GM18505 (cell line): ENCODE results near the gene PTPRF.

Source experiments
- ATAC-seq: cut with Tn5 transposase; IDR thresholded peaks from one replicate; pipeline ENCODE4 v1.9.1; 2021; ENCODE audit not compliant: unreplicated experiment
- POLR2A ChIP-seq: IDR thresholded peaks from 4 replicates; pipeline ENCODE4 v1.6.1; 2011; ENCODE audit warnings: borderline replicate concordance; ENCODE audit not compliant: insufficient read depth, insufficient read length; ENCODE audit errors: extremely low read depth

Gene PTPRF

DNA sequence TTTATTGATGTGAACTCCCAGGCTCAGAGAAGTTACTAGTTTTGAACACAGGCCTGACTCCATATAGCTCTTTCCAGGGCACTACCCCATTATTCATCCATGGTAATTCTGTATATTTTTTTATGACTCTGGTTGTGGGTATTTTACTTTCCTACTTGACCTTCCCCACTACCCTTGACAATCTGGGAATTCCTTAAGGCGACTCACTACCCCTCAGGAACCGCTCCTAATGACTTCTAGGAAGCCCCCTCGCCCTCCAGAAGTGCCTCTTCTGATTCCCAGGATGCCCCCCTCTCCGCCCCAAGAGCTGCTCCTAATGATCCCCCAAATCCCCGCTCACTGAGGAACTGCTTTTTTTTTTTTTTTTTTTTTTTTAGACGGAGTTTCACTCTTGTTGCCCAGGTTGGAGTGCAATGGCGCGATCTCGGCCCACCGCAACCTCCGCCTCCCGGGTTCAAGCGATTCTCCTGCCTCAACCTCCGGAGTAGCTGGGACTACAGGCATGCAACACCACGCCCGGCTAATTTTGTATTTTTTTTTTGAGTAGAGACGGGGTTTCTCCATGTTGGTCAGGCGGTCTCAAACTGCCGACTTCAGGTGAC, 118.3 kb downstream of the PTPRF start:
- no peak for TF ChIP-seq POLR2A
- no peak for ATAC-seq

DNA sequence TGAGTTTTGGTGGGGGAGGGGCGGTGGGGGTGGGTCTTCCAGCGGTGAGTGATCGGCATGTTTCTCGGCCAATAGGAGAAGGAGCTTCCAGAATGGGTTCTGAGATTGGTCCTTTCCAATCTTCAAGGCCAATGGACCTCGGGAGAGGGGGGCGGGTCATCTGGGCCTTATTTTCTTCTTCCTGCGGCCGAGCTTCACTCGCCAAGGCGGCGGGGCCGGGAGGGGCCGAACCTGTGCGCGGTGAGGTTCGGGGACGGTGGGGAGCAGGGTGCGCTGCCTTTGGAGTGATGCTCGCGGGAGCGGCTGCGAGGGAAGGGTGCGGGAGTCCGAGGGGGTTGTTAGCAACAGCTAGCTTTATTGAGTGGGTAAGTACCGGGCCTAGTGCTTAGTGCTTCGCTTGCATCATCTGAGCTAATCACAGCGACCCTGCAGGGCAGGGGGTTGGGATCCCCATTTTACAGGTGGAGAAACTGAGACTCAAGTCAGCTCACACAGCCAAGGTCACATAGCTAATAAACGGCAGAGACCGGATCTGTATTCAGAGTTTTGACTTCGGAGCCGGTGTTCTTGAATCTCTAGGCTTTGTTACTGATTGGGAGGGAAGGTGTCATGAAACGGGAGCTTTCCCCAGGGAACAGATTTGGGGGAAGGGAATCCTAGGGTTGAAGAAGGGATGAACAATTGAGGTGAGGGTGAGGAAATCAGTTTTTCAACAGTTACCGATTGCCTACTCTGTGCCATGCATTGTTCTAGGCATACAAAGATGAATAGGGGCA, 119.8 kb downstream of the PTPRF start:
- ATAC-seq, result peak; percentile 53
- TF ChIP-seq POLR2A, result peak; percentile 100

DNA sequence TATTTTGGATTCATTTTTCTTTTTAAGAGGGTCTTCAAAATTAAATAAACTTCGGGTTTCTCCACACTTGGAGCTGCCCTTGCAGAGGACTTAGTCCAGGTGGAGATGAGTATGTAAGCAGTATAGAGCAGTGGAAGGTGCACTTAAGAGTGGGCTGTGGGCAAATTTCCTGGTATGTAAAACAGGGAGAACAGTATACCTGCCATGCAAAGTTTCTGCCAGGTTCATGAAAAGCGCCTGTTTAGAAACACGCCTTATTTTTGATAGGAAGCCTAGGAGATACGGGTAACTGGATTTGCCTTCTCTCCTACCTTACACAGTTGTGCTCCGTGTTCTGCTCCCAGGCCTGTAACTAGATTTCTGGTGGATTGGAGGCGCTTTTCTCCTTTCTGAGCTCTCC, 120.5 kb downstream of the PTPRF start:
- no peak for TF ChIP-seq POLR2A

GRCh38 chr1:43651902-43652301, 121.2 kb downstream of the PTPRF start:
- no peak for ATAC-seq
- TF ChIP-seq POLR2A, result no peak

More for the DNA sequence above, 120.5 kb downstream of the PTPRF start:
- ATAC-seq, result no peak

DNA sequence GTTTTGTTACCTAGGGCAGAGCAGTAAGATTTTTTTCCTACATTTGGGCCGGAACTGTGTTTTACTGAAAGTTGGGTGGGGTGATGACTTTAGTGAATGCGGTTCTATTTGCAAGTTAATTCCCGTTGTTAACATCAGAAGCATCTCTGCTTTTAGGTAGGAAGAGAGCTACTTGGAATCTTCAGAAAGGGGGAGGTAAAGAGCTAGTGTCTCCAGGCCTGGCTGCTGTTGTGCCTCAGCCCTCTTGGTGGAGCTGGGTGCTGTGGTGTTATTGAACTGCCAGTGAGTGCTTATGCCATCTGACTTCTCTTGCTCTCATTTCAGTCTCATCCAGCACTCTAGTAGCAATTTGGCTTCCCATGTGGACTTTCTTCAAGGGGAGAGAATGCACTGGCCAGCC, 122.7 kb downstream of the PTPRF start:
- no peak for TF ChIP-seq POLR2A
- ATAC-seq, result no peak

DNA sequence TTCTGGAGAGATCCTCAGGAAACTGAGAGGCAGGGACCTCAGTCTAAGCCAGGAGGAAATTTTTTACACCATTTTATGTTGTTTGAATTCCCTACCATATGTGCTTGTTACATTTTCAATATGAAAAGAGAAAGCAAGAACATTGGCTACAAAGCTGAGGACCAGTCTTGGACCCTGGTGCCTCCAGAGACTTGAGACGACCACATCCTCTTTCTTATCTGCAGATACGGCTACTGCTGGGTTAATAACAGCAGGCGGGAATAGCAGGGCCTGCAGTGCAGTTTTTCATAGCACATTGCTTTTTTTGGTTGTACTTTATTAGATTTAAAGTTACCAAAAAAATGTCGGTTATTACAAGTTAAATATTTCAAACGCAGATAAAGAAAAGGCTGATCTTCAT, 123.2 kb downstream of the PTPRF start:
- ATAC-seq, result no peak
- no peak for TF ChIP-seq POLR2A

DNA sequence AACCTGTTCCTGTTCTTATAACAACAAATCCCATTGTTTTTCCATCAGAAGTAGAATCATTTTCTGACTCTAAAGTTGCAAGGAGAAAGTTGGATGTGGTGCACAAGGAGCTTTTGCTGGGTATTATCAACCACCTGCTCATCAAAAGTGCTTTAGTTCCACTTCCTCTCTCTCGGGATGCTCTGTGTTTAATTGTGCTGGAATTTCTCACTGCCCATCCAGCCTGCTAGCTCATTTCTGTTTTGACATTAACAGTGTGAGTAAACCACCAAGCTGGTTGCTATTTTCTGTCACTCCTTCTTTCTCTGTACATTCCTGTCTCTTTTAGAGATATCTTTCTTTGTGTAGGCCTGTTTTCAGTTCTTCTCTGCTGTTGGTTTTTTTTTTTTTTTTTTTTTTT, 125.3 kb downstream of the PTPRF start:
- no peak for TF ChIP-seq POLR2A

DNA sequence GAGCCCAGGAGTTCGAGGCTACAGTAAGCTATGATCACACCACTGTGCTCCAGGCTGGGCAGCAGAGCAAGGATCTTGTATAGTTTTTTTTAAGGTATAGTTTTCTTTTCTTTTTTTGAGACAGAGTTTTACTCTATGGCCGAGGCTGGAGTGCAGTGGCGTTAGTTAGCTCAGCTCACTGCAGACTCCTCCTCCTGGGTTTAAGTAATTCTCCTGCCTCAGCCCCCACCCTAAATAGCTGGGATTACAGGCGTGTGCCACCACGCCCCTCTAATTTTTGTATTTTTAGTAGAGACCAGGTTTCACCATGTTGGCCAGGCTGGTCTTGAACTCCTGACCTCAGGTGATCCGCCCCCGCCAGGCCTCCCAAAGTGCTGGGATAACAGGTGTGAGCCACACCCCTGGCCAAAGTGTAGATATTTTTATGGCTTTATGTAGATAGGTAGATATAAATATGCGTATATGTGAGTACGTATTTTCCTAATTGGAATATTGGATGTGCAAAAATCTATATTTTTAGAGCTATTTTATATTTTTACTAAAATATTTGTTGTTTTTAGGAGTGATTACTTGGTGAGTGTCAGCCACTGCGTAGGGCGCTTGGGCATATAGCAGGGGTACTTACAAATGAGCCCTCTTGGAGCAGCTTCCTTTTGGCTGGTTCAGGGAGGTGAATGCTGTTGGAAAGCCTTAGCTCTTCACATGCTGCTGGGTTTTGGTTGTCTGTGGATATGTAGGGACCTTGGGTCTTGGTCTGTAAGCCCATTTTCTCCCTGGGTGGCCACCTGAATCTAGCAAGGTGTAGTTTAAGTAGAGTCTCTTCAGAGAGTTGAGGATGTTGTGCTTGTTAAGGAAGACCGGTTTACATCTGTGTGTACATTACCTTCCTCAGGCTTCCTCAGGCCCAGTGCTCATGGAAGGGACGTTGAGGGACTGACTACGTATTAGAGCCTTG, 128.8 kb downstream of the PTPRF start:
- no peak for TF ChIP-seq POLR2A
- ATAC-seq, result no peak

More for the DNA sequence above, 125.3 kb downstream of the PTPRF start:
- ATAC-seq, result no peak

DNA sequence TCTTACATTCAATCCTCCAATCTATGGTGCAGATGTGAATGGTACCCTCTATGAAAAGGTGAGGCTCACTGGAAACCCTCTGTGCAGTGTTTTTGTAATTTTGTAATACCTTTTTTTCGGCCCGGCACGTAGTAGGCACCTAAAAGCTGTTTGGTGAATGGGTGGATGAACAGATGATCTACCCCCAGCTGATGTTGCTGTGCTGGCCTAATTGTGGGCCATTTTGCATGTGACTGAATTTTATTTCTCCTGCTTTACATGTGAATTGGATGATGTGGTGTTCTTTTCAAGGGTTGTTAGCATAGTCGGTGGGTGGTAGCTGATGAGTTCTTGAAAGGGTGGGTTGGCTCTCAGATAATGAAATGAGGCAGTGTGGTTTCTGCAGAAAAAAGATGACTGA, 129.7 kb downstream of the PTPRF start:
- ATAC-seq, result no peak

GRCh38 chr1:43664369-43664768, 133.7 kb downstream of the PTPRF start:
- TF ChIP-seq POLR2A, result no peak
- no peak for ATAC-seq

More for the DNA sequence above, 129.7 kb downstream of the PTPRF start:
- no peak for TF ChIP-seq POLR2A

DNA sequence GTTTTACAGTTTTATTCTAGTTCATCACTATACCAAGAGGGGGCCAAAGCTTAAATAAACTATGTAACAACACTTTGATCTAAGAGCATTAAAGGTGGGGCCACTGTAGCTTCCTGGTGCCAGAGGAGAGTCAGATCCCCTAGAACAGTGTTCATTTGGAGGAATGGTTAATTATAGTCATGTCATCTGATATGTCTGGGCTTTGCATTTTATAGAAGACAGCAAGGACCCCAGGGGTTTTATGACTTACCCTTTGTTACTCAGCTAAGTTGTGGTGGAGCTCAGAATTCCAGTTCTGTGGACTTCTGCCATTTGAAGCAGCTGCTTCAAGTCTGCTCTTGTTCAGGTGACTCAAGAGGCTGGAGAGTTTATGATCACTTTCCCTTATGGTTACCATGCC, 135.9 kb downstream of the PTPRF start:
- ATAC-seq, result no peak
- TF ChIP-seq POLR2A, result no peak

DNA sequence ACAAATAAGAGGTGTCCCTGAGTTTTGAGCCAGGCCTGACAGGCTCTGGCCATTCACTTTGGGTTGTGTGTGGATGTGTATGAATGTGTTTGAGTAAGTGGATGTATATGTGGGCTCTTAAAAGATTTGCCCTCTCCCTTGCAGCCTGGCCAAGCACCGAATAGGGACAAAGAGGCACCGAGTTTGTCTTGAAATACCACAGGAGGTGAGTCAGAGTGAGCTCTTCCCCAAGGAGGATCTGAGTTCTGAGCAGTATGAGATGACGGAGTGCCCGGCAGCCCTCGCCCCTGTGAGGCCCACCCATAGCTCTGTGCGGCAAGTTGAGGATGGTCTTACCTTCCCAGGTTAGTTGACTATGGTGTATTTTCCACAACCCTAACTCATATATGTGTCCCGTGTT, 138.3 kb downstream of the PTPRF start:
- ATAC-seq, result no peak
- TF ChIP-seq POLR2A, result no peak

- ATAC-seq, result no peak
- TF ChIP-seq POLR2A, result no peak
Observed at GRCh38 chr1:43669878-43670277, 139.2 kb downstream of the PTPRF start.
